ENCODE data around the gene GNB5.
A peak's percentile ranks its signal among the peaks of the same experiment; 100 is the strongest.

The GNB5 gene

DNA sequence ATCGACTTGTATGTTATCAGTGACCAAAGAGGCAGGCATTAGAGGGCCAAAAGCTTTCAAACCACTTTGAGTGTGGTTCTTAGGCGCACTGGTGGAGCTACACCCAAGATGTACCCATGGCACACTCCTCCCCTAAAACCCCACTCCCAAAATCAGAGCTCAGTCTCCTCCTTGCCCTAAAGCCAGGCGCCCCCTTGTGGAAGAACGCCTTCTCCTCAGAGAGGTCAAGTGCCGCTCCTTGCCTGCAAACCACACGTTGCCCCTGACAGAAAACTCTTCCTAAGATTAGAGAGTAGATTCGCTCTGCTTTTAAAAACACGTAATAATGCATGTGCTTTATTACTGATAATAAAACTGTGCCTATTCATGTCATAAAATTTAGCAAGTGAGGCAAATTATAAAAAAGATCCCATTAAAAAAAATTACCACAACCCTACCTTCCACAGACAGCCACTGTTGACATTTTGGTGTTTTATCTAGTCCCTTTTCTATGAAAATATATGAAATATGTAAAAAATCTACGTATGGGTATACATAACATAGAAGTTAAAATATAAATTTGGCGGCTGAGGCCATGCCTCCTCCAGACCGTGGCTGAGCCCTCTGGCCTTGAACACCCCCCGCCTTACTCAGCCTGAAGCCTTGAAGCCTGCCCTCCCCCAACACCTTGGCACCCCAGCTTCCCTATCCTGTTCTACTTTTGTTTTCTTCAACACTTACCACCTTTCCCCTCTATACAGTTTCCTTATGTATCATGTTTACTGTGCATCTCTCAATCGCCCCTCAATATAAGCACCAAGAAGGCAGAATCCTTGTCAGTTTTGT is 112.1 kb downstream of the GNB5 start:
- no peaks in the 10 kb centered on the region for H3K9me3 Mint-ChIP-seq
- H3K27ac Mint-ChIP-seq, result no peak overlapping the region
- H3K4me3 Mint-ChIP-seq, result no peak overlapping the region
- peaks cover 2% of the 10 kb centered on the region for H3K27me3 Mint-ChIP-seq
- peaks cover 17% of the 10 kb centered on the region for H3K4me1 Mint-ChIP-seq
- no peaks in the 10 kb centered on the region for H3K36me3 Mint-ChIP-seq (ENCODE audit: low read depth)
- ATAC-seq, result peak; percentile 71
- DNase-seq, result peak; percentile 90

DNA sequence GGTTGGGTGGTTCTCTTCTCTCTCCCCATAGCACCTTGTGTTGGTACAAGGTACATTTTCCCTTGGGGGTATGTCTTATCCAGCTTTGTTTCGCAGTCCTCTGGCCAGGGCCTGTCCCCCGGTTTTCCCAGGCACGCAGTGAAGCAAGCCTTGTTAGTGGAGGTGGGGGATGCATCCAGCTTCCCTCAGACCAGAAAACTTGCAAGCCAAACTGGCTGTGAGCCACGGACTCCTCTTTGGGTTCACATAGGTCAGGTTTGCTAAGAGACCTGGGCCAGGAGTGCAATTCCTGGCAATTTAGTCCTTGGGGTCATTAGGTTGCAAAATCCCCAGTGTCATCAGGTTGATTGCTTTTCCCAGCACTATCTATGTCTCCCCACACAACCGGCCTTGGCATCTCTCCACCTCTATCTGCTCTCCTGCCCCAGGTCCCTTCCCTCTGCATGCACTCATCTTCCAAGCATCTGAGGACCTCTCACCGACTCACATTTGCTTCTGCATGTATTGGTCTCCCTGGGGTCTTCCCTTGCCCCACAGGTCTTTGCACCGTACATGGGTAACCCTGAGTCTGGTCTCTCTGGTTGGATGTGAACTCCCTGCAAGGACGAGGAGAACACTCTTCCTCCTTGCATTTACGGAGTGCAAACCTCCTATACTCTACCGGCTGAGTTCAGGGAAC is 112.9 kb downstream of the GNB5 start:
- H3K4me1 Mint-ChIP-seq, result peaks cover 17% of the 10 kb centered on the region
- H3K4me3 Mint-ChIP-seq, result no peak overlapping the region
- H3K27me3 Mint-ChIP-seq, result peaks cover 2% of the 10 kb centered on the region
- H3K36me3 Mint-ChIP-seq (ENCODE audit: low read depth), result no peaks in the 10 kb centered on the region
- no peak overlapping the region for H3K27ac Mint-ChIP-seq
- DNase-seq (no peak), ATAC-seq (no peak)
- H3K9me3 Mint-ChIP-seq, result no peaks in the 10 kb centered on the region

DNA sequence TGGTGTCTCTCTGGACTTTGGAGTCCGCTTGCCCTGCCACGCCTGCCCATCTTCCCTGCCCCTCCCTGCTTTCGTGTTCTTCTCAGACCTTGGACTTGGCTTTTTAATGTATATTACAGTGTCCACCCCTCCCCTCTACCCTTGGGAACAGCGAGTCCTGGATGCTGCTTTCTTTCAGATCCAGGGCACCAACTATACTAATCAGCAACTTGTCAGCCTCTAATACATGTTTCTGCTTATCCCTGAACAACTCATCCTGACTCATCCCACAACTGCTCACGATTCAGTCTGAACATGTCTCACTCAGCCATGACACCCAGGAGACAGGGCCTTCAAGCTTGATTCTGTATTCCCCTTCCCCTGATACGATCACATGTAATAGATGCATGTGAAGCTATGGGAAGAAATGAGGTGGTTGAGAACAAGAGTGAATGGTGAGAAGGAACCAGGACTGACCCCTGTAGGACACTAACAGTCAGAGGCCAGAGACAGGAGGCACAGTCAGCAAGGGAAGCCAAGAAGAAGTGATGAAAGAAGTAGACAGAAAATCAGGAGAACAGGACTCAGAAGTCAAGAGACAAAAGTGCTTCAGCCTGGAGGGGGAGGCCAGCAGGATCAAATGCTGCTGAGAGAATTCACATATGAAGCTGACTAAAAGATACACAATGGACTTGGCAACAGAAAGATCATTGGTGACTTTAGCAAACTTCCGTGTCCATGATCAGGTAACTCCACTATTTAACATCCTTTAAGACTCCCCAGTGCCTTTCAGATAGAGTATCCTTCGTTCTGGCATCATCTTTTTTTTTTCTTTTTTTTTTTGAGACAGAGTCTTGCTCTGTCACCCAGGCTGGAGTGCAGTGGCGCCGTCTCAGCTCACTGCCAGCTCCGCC is 114.1 kb downstream of the GNB5 start:
- DNase-seq, result no peak
- no peaks in the 10 kb centered on the region for H3K9me3 Mint-ChIP-seq
- H3K27me3 Mint-ChIP-seq, result peaks cover 2% of the 10 kb centered on the region

DNA sequence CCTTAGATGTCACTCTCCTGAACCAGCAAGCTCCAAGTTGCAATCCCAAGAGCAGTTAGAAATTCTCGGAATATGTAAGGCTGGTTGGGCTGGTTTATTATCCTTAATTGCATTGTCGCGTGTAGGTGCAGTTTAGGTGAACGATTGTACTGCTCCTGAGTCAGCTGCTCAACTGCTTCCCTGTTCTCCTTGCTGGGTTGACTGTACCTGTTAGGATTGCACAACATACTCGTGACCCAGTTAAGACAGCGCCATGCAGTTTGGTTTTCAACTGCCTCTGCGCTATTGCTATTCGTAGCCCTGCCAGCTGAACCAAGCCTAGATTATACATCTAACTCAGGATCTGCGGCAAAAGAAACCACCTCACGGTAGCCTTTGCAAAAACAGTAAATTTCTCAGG is 119.6 kb downstream of the GNB5 start:
- no peaks in the 10 kb centered on the region for H3K36me3 Mint-ChIP-seq (ENCODE audit: low read depth)
- H3K27ac Mint-ChIP-seq, result no peak overlapping the region
- H3K4me3 Mint-ChIP-seq, result no peak overlapping the region
- ATAC-seq (no peak), DNase-seq (no peak)
- H3K9me3 Mint-ChIP-seq, result no peaks in the 10 kb centered on the region
- no peaks in the 10 kb centered on the region for H3K27me3 Mint-ChIP-seq
- peaks cover 8% of the 10 kb centered on the region for H3K4me1 Mint-ChIP-seq

More for the DNA sequence above, 114.1 kb downstream of the GNB5 start:
- Mint-ChIP-seq H3K4me3 (no peak overlapping the region), H3K27ac (no peak overlapping the region), H3K4me1 (peaks cover 8% of the 10 kb centered on the region), H3K36me3 (ENCODE audit: low read depth) (no peaks in the 10 kb centered on the region)
- peak; percentile 73 for ATAC-seq

DNA sequence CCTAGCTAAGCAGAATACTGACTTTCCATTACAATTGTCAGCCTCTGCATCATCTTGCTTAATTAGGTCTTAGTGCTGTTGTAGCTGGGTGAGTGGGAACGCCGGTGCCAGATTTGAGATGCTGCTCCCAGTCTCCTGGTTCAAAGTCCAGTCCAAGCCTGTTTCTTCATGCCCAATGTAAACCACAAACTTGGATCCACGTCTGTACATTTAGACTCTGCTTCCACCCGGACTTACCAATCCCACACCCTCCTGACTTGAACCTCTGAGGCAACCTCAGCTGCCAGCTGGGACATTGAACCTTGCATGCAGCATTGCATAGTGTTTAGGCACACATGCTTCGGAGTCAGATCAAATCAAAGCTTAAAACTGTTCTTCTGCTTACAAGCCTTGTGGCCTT is 121.6 kb downstream of the GNB5 start:
- ATAC-seq (no peak), DNase-seq (no peak)
- Mint-ChIP-seq H3K36me3 (ENCODE audit: low read depth) (peaks cover 5% of the 10 kb centered on the region), H3K4me1 (peaks cover 10% of the 10 kb centered on the region), H3K4me3 (no peak overlapping the region), H3K27ac (no peak overlapping the region), H3K9me3 (no peaks in the 10 kb centered on the region), H3K27me3 (no peaks in the 10 kb centered on the region)

DNA sequence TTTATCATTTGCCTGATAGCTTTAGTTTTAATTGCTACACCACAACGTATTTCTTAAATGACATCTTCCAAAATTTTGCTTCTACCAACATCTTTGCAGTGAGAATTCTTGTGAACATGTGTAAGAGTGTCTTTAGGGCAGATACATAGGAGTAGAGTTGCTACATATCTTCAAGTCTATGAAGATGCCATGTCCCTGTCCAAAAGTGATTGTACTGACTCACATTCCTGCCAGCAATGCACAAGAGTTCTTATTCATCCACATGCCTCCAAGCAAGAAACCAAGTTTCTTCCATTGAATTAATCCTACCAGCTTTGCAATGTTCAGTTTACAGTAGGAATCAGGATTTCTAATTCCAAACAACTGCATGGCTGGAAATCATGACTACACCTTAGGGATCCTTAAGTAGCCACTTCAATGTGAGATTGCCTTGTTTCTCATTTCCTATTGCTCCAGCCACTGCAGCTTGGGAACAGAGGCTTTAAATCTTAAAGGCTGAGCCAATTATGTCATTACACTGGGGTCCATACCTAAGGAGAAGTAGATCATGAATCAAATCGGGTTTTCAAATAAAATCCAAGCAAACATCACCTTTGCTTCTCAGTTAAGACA is 123.1 kb downstream of the GNB5 start:
- no peak overlapping the region for H3K27ac Mint-ChIP-seq
- DNase-seq (no peak), ATAC-seq (no peak)
- H3K4me1 Mint-ChIP-seq, result peaks cover 10% of the 10 kb centered on the region
- H3K4me3 Mint-ChIP-seq, result no peak overlapping the region
- peaks cover 17% of the 10 kb centered on the region for H3K36me3 Mint-ChIP-seq (ENCODE audit: low read depth)
- no peaks in the 10 kb centered on the region for H3K9me3 Mint-ChIP-seq
- H3K27me3 Mint-ChIP-seq, result no peaks in the 10 kb centered on the region

DNA sequence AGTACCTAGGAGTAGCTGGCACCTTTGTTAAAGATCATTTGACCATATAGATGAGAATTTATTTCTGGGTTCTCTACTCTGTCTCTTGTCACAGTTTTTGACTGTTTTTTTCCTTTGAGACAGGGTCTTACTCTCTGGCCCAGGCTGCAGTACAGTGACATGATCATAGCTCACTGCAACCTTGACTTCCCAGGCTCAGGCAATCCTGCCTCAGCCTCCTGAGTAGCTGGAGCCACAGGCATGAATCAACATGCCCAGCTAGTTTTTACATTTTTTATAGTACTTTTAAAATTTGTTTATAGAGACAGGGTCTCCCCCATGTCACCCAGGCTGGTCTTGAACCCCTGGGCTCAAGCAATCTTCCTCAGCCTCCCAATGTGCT is 123.7 kb downstream of the GNB5 start:
- DNase-seq, result no peak
- peak; percentile 20 for ATAC-seq
- Mint-ChIP-seq H3K9me3 (no peaks in the 10 kb centered on the region), H3K36me3 (ENCODE audit: low read depth) (peaks cover 21% of the 10 kb centered on the region), H3K27ac (no peak overlapping the region), H3K27me3 (no peaks in the 10 kb centered on the region), H3K4me1 (peaks cover 10% of the 10 kb centered on the region), H3K4me3 (no peak overlapping the region)

DNA sequence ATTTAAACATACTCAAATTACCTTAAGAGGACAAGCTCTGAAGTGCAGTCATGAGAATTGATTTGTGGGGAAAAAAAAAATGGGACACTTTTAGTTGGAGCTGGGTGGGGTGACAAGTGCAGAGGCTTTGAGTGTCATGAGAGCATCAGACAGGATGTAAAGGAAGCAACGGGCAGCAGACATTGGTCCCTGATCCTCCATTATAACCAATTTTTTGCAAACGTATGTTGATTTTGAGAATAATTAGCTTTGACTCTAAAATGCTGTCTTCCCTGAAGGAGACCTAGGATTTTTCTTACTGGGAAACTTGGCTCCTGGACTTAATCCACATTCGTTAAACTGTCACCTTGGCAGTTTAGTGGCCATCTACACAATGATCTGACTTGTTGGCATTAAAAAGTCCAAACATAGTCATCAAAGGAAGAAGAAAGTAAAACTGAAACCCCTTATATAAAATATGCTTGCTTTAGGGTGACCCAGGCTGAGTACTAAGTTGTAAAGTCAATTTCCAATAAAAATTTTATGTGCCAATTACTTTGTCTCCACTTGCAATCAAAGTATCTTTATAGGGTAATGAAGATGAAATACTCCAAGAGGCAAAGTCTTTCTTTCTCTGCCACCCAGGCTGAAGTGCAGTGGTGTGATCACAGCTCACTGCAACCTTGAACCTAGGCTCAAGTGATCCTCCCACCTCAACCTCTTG is 124.2 kb downstream of the GNB5 start:
- peaks cover 21% of the 10 kb centered on the region for H3K36me3 Mint-ChIP-seq (ENCODE audit: low read depth)
- ATAC-seq (peak; percentile 65), DNase-seq (no peak)
- peaks cover 10% of the 10 kb centered on the region for H3K4me1 Mint-ChIP-seq
- H3K27ac Mint-ChIP-seq, result peak overlapping the region; percentile 20
- no peaks in the 10 kb centered on the region for H3K27me3 Mint-ChIP-seq
- no peak overlapping the region for H3K4me3 Mint-ChIP-seq
- H3K9me3 Mint-ChIP-seq, result no peaks in the 10 kb centered on the region
